ENCODE measurements around the gene ABHD13. TPM values are rescaled to one million over a fixed set of nuclear protein-coding genes. Genes with fewer than 3 reads are reported as not detected.
"Not testable (repeated sequence)": the region's sequence is repeated elsewhere in the genome, so short reads cannot be mapped to it uniquely, and the experiment has no call there.

ABHD13 gene
- total RNA-seq, 2 experiments from 2014 or later = 5.8 to 6.6 TPM

DNA sequence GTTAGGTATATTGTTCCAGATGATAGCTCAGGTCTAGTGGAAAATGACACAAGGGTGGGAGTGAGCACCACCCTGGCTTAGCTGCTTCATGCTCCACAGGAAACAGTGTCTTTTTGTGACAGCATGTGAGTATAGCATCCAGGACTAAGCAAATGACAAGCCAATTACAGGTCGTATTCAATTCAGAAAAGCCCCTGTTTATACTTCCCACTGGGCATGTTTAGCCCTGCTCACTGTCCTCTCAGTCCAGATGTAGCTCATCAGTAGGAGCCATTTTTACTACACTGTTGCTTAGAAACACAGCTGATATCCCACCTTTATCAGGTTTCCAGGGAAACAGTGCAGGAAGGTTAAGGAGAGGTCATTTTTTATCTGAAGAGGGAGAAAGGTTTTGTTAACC is 8.0 kb downstream of the ABHD13 start:
- Mint-ChIP-seq H3K27me3 (ENCODE audit: low read depth) (no peaks in the 10 kb centered on the region), H3K4me3 (no peak overlapping the region), H3K4me1 (ENCODE audit: low read depth) (peaks cover 25% of the 10 kb centered on the region), H3K9me3 (ENCODE audit: insufficient read depth) (no peaks in the 10 kb centered on the region), H3K36me3 (ENCODE audit: low read depth) (peaks cover 9% of the 10 kb centered on the region), H3K27ac (no peak overlapping the region)
- CTCF ChIA-PET = no interaction called here
- no peak for DNase-seq
- ATAC-seq = peak; percentile 62
- POLR2A ChIA-PET = interaction anchor here (1.0 kb wide), 1 partner anchor 9 kb away, joined by 4 read pairs; no protein-coding TSS in a partner anchor

DNA sequence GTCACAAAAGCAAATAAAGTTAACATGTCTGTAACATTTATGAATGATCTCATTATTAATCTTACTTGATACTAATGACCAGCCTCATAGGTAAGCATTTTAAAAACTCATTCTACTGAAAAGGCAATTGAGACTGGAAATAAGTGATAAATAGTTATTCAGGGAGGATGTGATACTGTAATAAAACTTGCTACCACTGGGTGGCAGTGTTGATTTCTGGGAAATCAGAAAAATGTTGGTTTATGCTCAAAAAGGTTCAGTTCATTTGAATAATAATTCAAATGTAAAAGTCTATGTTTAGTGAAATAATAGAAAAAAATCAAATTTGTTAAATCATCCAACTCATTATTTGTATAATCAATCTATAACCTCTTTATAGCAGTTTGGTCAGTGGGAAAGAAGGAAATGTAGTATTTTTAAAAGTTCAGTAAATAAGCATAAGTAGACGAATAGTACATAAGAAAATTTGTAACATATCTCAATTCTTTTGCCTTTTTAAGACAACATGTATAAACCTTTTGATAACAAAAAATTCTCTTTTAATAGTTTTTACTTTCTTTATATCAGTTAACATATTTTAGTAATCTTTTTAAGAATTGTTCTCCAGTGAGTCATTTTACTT is 9.6 kb downstream of the ABHD13 start:
- Mint-ChIP-seq H3K9me3 (ENCODE audit: insufficient read depth) (no peaks in the 10 kb centered on the region), H3K4me1 (ENCODE audit: low read depth) (peaks cover 25% of the 10 kb centered on the region), H3K4me3 (no peak overlapping the region), H3K27me3 (ENCODE audit: low read depth) (no peaks in the 10 kb centered on the region), H3K36me3 (ENCODE audit: low read depth) (peaks cover 9% of the 10 kb centered on the region), H3K27ac (no peak overlapping the region)
- CTCF ChIA-PET = interaction anchor here (0.6 to 0.9 kb wide), 3 partner anchors 19 to 122 kb away, joined by 3 read pairs; no protein-coding TSS in a partner anchor
- no peak for ATAC-seq
- POLR2A ChIA-PET = no interaction called here
- DNase-seq = peak; percentile 57

DNA sequence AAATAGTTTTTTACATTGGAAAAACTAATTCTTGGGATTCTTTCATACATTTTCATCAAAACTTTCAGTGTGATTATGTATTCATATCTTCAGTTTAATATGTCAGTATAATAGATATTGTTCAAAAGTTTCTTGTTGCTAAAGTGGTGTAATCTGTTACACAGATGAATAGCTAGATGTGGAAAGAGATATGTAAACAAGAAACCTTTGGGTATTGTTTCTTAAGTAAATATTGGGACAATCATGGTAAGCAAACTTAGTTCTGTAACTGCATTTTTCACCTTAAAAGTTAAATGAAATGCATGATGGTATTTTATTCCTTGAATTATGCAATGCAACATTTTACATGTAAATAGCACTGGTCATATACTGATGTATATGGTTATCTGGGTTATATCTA is 12.2 kb downstream of the ABHD13 start:
- ATAC-seq = no peak
- DNase-seq = no peak
- Mint-ChIP-seq H3K4me3 (no peak overlapping the region), H3K27me3 (ENCODE audit: low read depth) (no peaks in the 10 kb centered on the region), H3K36me3 (ENCODE audit: low read depth) (peaks cover 14% of the 10 kb centered on the region), H3K4me1 (ENCODE audit: low read depth) (peaks cover 17% of the 10 kb centered on the region), H3K9me3 (ENCODE audit: insufficient read depth) (no peaks in the 10 kb centered on the region), H3K27ac (no peak overlapping the region)
- ChIA-PET POLR2A (no interaction called here), CTCF (interaction anchor here (0.9 to 1.6 kb wide), 3 partner anchors 10 to 99 kb away, joined by 3 to 6 read pairs (median 3); no protein-coding TSS in a partner anchor)

GRCh38 chr13:108249150-108249549 is 31.0 kb downstream of the ABHD13 start:
- H3K4me3 Mint-ChIP-seq = no peak overlapping the region
- H3K9me3 Mint-ChIP-seq (ENCODE audit: insufficient read depth) = peaks cover 15% of the 10 kb centered on the region
- no peaks in the 10 kb centered on the region for H3K4me1 Mint-ChIP-seq (ENCODE audit: low read depth)
- peaks cover 4% of the 10 kb centered on the region for H3K36me3 Mint-ChIP-seq (ENCODE audit: low read depth)
- no peaks in the 10 kb centered on the region for H3K27me3 Mint-ChIP-seq (ENCODE audit: low read depth)
- DNase-seq (no peak), ATAC-seq (no peak)
- ChIA-PET POLR2A (no interaction called here), CTCF (no interaction called here)
- H3K27ac Mint-ChIP-seq = no peak overlapping the region

GRCh38 chr13:108257248-108257647 is 39.1 kb downstream of the ABHD13 start:
- Mint-ChIP-seq H3K4me3 (no peak overlapping the region), H3K27me3 (ENCODE audit: low read depth) (no peaks in the 10 kb centered on the region), H3K27ac (no peak overlapping the region), H3K4me1 (ENCODE audit: low read depth) (no peaks in the 10 kb centered on the region), H3K36me3 (ENCODE audit: low read depth) (peaks cover 2% of the 10 kb centered on the region), H3K9me3 (ENCODE audit: insufficient read depth) (no peaks in the 10 kb centered on the region)
- ChIA-PET CTCF (no interaction called here), POLR2A (no interaction called here)
- ATAC-seq (no peak), DNase-seq (no peak)

- DNase-seq (no peak), ATAC-seq (no peak)
- Mint-ChIP-seq H3K4me1 (ENCODE audit: low read depth) (peaks cover 21% of the 10 kb centered on the region), H3K36me3 (ENCODE audit: low read depth) (peaks cover 7% of the 10 kb centered on the region), H3K27me3 (ENCODE audit: low read depth) (no peaks in the 10 kb centered on the region), H3K27ac (no peak overlapping the region), H3K9me3 (ENCODE audit: insufficient read depth) (no peaks in the 10 kb centered on the region), H3K4me3 (no peak overlapping the region)
- CTCF ChIA-PET = no interaction called here
- POLR2A ChIA-PET = no interaction called here
Measured at GRCh38 chr13:108263621-108264355, 45.6 kb downstream of the ABHD13 start.

GRCh38 chr13:108266321-108266990 is 48.3 kb downstream of the ABHD13 start:
- ATAC-seq (no peak), DNase-seq (no peak)
- Mint-ChIP-seq H3K27ac (peak overlapping the region; percentile 77), H3K9me3 (ENCODE audit: insufficient read depth) (no peaks in the 10 kb centered on the region), H3K4me3 (peak overlapping the region; percentile 13), H3K36me3 (ENCODE audit: low read depth) (peaks cover 7% of the 10 kb centered on the region), H3K4me1 (ENCODE audit: low read depth) (peaks cover 39% of the 10 kb centered on the region), H3K27me3 (ENCODE audit: low read depth) (no peaks in the 10 kb centered on the region)
- ChIA-PET CTCF (no interaction called here), POLR2A (no interaction called here)

GRCh38 chr13:108267347-108267746 is 49.2 kb downstream of the ABHD13 start:
- Mint-ChIP-seq H3K4me1 (ENCODE audit: low read depth) (peaks cover 40% of the 10 kb centered on the region), H3K9me3 (ENCODE audit: insufficient read depth) (no peaks in the 10 kb centered on the region), H3K4me3 (no peak overlapping the region), H3K27me3 (ENCODE audit: low read depth) (no peaks in the 10 kb centered on the region), H3K36me3 (ENCODE audit: low read depth) (peaks cover 7% of the 10 kb centered on the region), H3K27ac (no peak overlapping the region)
- no peak for ATAC-seq
- ChIA-PET POLR2A (no interaction called here), CTCF (no interaction called here)
- DNase-seq = no peak

DNA sequence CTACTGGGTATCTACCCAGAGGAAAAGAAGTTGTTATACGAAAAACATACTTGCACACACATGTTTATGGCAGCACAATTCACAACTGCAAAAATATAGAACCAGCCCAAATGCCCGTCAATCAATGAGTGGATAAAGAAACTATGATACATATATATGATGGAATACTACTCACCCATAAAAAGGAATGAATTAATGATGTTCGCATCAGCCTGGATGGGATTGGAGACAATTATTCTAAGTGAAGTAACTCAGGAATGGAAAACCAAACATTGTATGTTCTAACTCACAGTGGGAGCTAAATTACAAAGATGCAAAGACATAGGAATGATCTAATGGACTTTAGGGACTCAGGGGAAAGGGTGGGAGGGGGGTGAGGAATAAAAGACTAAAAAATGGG is 49.7 kb downstream of the ABHD13 start:
- H3K27ac Mint-ChIP-seq; H3K27me3 Mint-ChIP-seq (ENCODE audit: low read depth); H3K36me3 Mint-ChIP-seq (ENCODE audit: low read depth); DNase-seq; H3K9me3 Mint-ChIP-seq (ENCODE audit: insufficient read depth); H3K4me3 Mint-ChIP-seq; POLR2A ChIA-PET; ATAC-seq: not testable (repeated sequence)
- CTCF ChIA-PET = interaction anchor here (1.3 kb wide), 1 partner anchor 88 kb away, joined by 3 read pairs; no protein-coding TSS in a partner anchor
- H3K4me1 Mint-ChIP-seq (ENCODE audit: low read depth) = peaks cover 41% of the 10 kb centered on the region

DNA sequence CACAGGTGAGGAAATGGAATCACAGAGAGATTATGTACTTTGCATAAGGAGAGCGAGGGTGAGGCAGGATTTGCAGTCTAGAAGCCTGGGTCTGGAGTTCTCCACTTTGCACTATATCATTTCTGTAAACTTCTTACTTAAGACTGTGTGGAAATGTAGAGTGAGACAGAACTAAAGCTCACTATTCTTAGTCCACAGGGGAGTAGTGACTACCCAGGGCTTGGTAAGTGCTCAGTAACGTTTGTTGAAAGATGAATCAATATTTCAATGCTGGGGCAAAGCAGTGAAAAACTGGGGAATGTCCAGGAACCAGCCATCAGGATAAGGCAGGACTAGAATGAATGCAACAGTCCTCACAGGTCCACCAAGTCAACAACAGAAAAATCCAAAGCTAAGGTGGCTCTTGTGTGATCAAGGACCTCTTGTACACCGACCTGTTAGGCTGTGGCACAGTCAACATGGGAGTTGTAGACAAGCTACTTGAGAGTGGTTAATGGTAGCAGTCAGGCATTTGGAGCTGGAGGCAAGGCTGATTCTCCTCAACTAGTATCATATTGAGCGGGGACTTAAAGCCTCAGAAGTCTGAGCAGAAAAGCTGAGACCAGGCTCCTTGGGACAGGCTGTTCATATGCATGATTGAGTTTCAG is 50.4 kb downstream of the ABHD13 start:
- no peaks in the 10 kb centered on the region for H3K27me3 Mint-ChIP-seq (ENCODE audit: low read depth)
- DNase-seq = no peak
- no peaks in the 10 kb centered on the region for H3K9me3 Mint-ChIP-seq (ENCODE audit: insufficient read depth)
- ChIA-PET POLR2A (interaction anchor here (0.7 to 1.9 kb wide), 4 partner anchors 47 to 1701 kb away, joined by 3 to 9 read pairs (median 4); partner anchors contain the start of genes ABHD13 and LIG4), CTCF (interaction anchor here (0.7 to 1.8 kb wide), 5 partner anchors 12 to 89 kb away, joined by 3 to 6 read pairs (median 5); partner anchors contain the start of gene LIG4)
- H3K36me3 Mint-ChIP-seq (ENCODE audit: low read depth) = peaks cover 10% of the 10 kb centered on the region
- H3K27ac Mint-ChIP-seq = peak overlapping the region; percentile 43
- no peak overlapping the region for H3K4me3 Mint-ChIP-seq
- peaks cover 41% of the 10 kb centered on the region for H3K4me1 Mint-ChIP-seq (ENCODE audit: low read depth)
- ATAC-seq = no peak

DNA sequence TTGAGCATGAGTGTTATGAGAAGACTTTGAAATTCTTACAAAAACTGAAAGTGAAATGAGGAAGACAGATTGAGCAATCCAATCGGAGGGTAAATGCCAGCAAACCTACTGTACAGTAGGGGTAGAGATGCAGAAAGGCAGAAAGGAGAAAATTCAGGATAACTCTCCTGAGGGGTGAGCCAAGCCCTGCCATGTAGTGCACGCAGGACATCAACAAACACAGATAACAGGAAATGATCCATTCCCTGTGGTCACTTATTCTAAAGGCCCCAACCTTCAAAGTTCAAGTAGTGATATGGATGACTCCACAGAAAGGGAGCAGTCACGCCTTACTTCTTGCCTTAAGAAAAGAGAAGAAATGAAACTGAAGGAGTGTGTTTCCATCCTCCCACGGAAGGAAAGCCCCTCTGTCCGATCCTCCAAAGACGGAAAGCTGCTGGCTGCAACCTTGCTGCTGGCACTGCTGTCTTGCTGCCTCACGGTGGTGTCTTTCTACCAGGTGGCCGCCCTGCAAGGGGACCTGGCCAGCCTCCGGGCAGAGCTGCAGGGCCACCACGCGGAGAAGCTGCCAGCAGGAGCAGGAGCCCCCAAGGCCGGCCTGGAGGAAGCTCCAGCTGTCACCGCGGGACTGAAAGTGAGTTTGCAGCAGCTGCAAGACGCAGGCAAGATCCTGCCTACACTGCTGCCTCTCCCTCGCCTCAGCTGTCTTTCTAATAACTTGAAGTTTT is 51.6 kb downstream of the ABHD13 start, which contains the start of gene TNFSF13B:
Gene TNFSF13B (plus strand): TSS at position 118 of the 728 bp plus-strand sequence. CDS start 178 bp downstream, at position 296.
- peak within 1 kb of the TSS; percentile 83 for H3K4me3 Mint-ChIP-seq
- DNase-seq (peak; percentile 57), ATAC-seq (peak; percentile 83)
- no peaks in the 10 kb centered on the region for H3K9me3 Mint-ChIP-seq (ENCODE audit: insufficient read depth)
- peak within 1 kb of the TSS; percentile 86 for H3K27ac Mint-ChIP-seq
- CTCF ChIA-PET = interaction anchor here (0.8 to 1.8 kb wide), 6 partner anchors 11 to 56 kb away, joined by 3 to 6 read pairs (median 4); partner anchors contain the start of gene LIG4
- peaks cover 13% of the 10 kb centered on the region for H3K36me3 Mint-ChIP-seq (ENCODE audit: low read depth)
- POLR2A ChIA-PET = interaction anchor here (0.7 to 1.9 kb wide), 6 partner anchors 37 to 1703 kb away, joined by 3 to 9 read pairs (median 4); partner anchors contain the start of genes ABHD13 and LIG4
- H3K4me1 Mint-ChIP-seq (ENCODE audit: low read depth) = peaks cover 41% of the 10 kb centered on the region
- no peaks in the 10 kb centered on the region for H3K27me3 Mint-ChIP-seq (ENCODE audit: low read depth)
